SK-N-SH (cell line): ENCODE measurements around the gene ZP2. TPM values are rescaled to one million over a fixed set of nuclear protein-coding genes. Genes with fewer than 3 reads are reported as not detected.

Experiments used
- CTCF ChIA-PET: fragments of 300-600, 350-600 bp; formaldehyde crosslinking; extraction: SDS; loops from one replicate; lab custom pipeline; 2021; lab: Yijun Ruan, JAX
- POLR2A ChIA-PET: fragments of 350-600 bp; sonication (Branson Sonifier 250); formaldehyde crosslinking; extraction: SDS; loops from one replicate; lab custom pipeline; 2020; ENCODE audit warnings: antibody characterized with exemption, inconsistent platforms; lab: Yijun Ruan, JAX
- DNase-seq: peaks from one replicate; pipeline ENCODE4 v3.0.0; 2012
- H2AFZ ChIP-seq: fragments of 200-600 bp; sonication (generic); 2 replicates; pipeline ENCODE4 v1.8.1; 2016; ENCODE audit warnings: antibody characterized with exemption, mild to moderate bottlenecking, low read depth
- H3F3A ChIP-seq: fragments of 200-600 bp; sonication (generic); replicated peaks from 2 replicates; pipeline ENCODE3; 2016; ENCODE audit warnings: antibody characterized with exemption, mild to moderate bottlenecking; ENCODE audit not compliant: insufficient read depth
- H3K27ac ChIP-seq, 2 experiments: fragments of 200-500 bp in 1 of 2; fragments of 200-600 bp in 1 of 2; sonication (Bioruptor generic) in 1 of 2; sonication (generic), shearing (Covaris generic) in 1 of 2; 2 replicates each; pipeline versions ENCODE4 v1.5.1 to v1.6.1; 2014 to 2016; ENCODE audit warnings: low read depth in 2 of 2, inconsistent platforms in 1 of 2, low read length in 1 of 2, mild to moderate bottlenecking in 1 of 2, mixed read lengths in 1 of 2
- H3K27me3 ChIP-seq: fragments of 200-600 bp; sonication (generic), shearing (Covaris generic); 2 replicates; pipeline ENCODE4 v1.6.1; 2016; ENCODE audit warnings: mixed run types; ENCODE audit not compliant: insufficient read depth
- H3K36me3 ChIP-seq, 2 experiments: fragments of 200-500 bp in 1 of 2; fragments of 200-600 bp in 1 of 2; sonication (Bioruptor generic) in 1 of 2; sonication (generic) in 1 of 2; replicated peaks in 1 of 2; 2 replicates each; pipeline versions ENCODE3 to v1.5.1; 2014 to 2016; ENCODE audit warnings: low read length in 1 of 2, mild to moderate bottlenecking in 1 of 2; ENCODE audit not compliant: insufficient read depth in 2 of 2, control insufficient read depth in 1 of 2
- H3K4me1 ChIP-seq, 2 experiments: fragments of 200-500 bp in 1 of 2; fragments of 200-600 bp in 1 of 2; sonication (Bioruptor generic) in 1 of 2; sonication (generic), shearing (Covaris generic) in 1 of 2; 2 replicates each; pipeline versions ENCODE4 v1.5.1 to v1.6.1; 2014 to 2016; ENCODE audit warnings: low read depth in 1 of 2, low read length in 1 of 2, mixed run types in 1 of 2; ENCODE audit not compliant: insufficient read depth in 2 of 2, control insufficient read depth in 1 of 2
- H3K4me2 ChIP-seq: fragments of 200-600 bp; sonication (generic), shearing (Covaris generic); 2 replicates; pipeline ENCODE4 v1.6.1; 2017; ENCODE audit warnings: mixed run types
- H3K4me3 ChIP-seq, 2 experiments: fragments of 200-500 bp in 1 of 2; fragments of 200-600 bp in 1 of 2; sonication (Bioruptor generic) in 1 of 2; sonication (generic), shearing (Covaris generic) in 1 of 2; 2 replicates each; pipeline versions ENCODE4 v1.5.1 to v1.8.1; 2014 to 2016; ENCODE audit warnings: low read depth in 2 of 2, inconsistent platforms in 1 of 2, low read length in 1 of 2, mild to moderate bottlenecking in 1 of 2, mixed read lengths in 1 of 2, moderate library complexity in 1 of 2
- H3K79me2 ChIP-seq: fragments of 200-600 bp; sonication (generic); 2 replicates; pipeline ENCODE4 v1.8.1; 2017; ENCODE audit warnings: mild to moderate bottlenecking; ENCODE audit not compliant: insufficient read depth
- H3K9ac ChIP-seq: fragments of 200-600 bp; sonication (generic); 2 replicates; pipeline ENCODE4 v1.6.1; 2017; ENCODE audit warnings: mixed run types
- H3K9me2 ChIP-seq: fragments of 200-600 bp; sonication (generic); 2 replicates; pipeline ENCODE4 v1.6.1; 2017; ENCODE audit warnings: mixed run types
- H3K9me3 ChIP-seq: fragments of 200-600 bp; sonication (generic); 2 replicates; pipeline ENCODE4 v1.6.1; 2017; ENCODE audit warnings: mixed run types, mild to moderate bottlenecking, moderate library complexity
- H4K20me1 ChIP-seq: fragments of 200-600 bp; sonication (generic); 2 replicates; pipeline ENCODE4 v1.6.1; 2017; ENCODE audit warnings: mild to moderate bottlenecking, mixed run types; ENCODE audit not compliant: insufficient read depth
- FOSL2 ChIP-seq: IDR thresholded peaks from 2 replicates; pipeline ENCODE4 v1.4.0; 2012; ENCODE audit warnings: low read depth, mild to moderate bottlenecking, moderate library complexity, borderline replicate concordance
- FOXM1 ChIP-seq: IDR thresholded peaks from 2 replicates; pipeline ENCODE4 v1.4.0; 2012; ENCODE audit warnings: low read depth, mild to moderate bottlenecking
- GATA2 ChIP-seq: sonication (generic); formaldehyde crosslinking; IDR thresholded peaks from 2 replicates; pipeline ENCODE4 v1.5.0; 2020; ENCODE audit warnings: mild to moderate bottlenecking, missing genetic modification reagents
- MXI1 ChIP-seq: IDR thresholded peaks from 2 replicates; pipeline ENCODE4 v1.6.1; 2012; ENCODE audit warnings: mild to moderate bottlenecking, low read depth, low read length, improper control_type of control experiment
- NRF1 ChIP-seq: IDR thresholded peaks from 2 replicates; pipeline ENCODE4 v1.6.1; 2012; ENCODE audit warnings: low read depth, mild to moderate bottlenecking, low read length
- PBX3 ChIP-seq: IDR thresholded peaks from 2 replicates; pipeline ENCODE4; 2012
- POLR2AphosphoS5 ChIP-seq: IDR thresholded peaks from 2 replicates; pipeline ENCODE4 v1.6.1; 2012; ENCODE audit warnings: low read depth, low read length
- RFX5 ChIP-seq: IDR thresholded peaks from 2 replicates; pipeline ENCODE4 v1.6.1; 2012; ENCODE audit warnings: mild to moderate bottlenecking, improper control_type of control experiment, low read length
- SIN3A ChIP-seq: IDR thresholded peaks from 2 replicates; pipeline ENCODE4 v1.6.1; 2012; ENCODE audit warnings: low read depth, mild to moderate bottlenecking, low read length, moderate library complexity, borderline replicate concordance
- TCF12 ChIP-seq: IDR thresholded peaks from 2 replicates; pipeline ENCODE4 v1.4.0; 2012
- YY1 ChIP-seq: IDR thresholded peaks from 2 replicates; pipeline ENCODE4 v1.4.0; 2012; ENCODE audit warnings: low read depth, mild to moderate bottlenecking
- WGBS: methylation state at CpG from one replicate; pipeline ENCODE4 v1.1.6; 2017; ENCODE audit warnings: low lambda C conversion rate; 5-methylcytosine and 5-hydroxymethylcytosine counted together
- polyA plus RNA-seq, 3 experiments: library from polyadenylated mRNA; depleted of rRNA; stranded (reverse); fragments of >200 nt; gene quantifications; 2 replicates each; pipeline ENCODE4 v1.2.3, GENCODE V29; 2012
- TF ChIP-seq, protein P1 (sequence below): fragments of 200-600 bp; sonication (generic); IDR thresholded peaks from 2 replicates; pipeline ENCODE4 v1.6.1; 2017; ENCODE audit warnings: antibody characterized with exemption, mild to moderate bottlenecking, moderate library complexity
- TF ChIP-seq, protein P2 (sequence below): IDR thresholded peaks from 2 replicates; pipeline ENCODE4 v1.4.0; 2012; ENCODE audit warnings: low read depth, borderline replicate concordance

The ZP2 gene
- polyA plus RNA-seq, 1 of the 3 experiments (the other 2 are of a cell fraction), result not detected

DNA sequence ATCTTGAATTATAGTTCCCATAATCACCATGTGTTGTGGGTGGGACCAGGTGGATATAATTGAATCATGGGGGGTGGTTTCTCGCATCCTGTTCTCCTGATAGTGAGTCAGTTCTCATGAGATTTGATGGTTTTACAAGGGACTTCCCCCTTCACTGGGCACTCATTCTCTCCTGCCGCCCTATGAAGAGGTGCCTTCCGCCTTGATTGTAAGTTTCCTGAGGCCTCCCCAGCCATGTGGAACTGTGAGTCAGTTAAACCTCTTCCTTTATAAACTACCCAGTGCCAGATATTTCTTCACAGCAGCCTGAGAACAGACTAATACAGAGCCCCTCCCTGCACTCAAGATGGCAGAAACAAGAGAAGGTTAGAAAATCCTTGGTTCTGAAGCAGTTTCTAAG is 26.5 kb downstream of the ZP2 start:
- H2AFZ ChIP-seq, result no peak overlapping the region
- no peaks in the 10 kb centered on the region for H3K9me3 ChIP-seq
- H3K4me2 ChIP-seq, result no peak overlapping the region
- ChIA-PET CTCF (interaction anchor here (10.5 kb wide), 1 partner anchor 115 kb away, joined by 169 read pairs; no protein-coding TSS in a partner anchor), POLR2A (no interaction called here)
- H3K9me2 ChIP-seq, result no peaks in the 10 kb centered on the region
- no peaks in the 10 kb centered on the region for H3K79me2 ChIP-seq
- no peaks in the 10 kb centered on the region; a peak in 1 of 4 replicates for H3K4me1 ChIP-seq
- no peaks in the 10 kb centered on the region for H4K20me1 ChIP-seq
- no peak overlapping the region for H3K4me3 ChIP-seq
- H3K27ac ChIP-seq, result no peak overlapping the region
- no peak for TF ChIP-seq RFX5
- TF ChIP-seq, protein P1, sequence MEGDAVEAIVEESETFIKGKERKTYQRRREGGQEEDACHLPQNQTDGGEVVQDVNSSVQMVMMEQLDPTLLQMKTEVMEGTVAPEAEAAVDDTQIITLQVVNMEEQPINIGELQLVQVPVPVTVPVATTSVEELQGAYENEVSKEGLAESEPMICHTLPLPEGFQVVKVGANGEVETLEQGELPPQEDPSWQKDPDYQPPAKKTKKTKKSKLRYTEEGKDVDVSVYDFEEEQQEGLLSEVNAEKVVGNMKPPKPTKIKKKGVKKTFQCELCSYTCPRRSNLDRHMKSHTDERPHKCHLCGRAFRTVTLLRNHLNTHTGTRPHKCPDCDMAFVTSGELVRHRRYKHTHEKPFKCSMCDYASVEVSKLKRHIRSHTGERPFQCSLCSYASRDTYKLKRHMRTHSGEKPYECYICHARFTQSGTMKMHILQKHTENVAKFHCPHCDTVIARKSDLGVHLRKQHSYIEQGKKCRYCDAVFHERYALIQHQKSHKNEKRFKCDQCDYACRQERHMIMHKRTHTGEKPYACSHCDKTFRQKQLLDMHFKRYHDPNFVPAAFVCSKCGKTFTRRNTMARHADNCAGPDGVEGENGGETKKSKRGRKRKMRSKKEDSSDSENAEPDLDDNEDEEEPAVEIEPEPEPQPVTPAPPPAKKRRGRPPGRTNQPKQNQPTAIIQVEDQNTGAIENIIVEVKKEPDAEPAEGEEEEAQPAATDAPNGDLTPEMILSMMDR, result no peak
- no peak for TF ChIP-seq TCF12
- no peak for TF ChIP-seq YY1
- no peak for TF ChIP-seq FOSL2
- H3K36me3 ChIP-seq, result peaks cover 5 to 20% of the 10 kb centered on the region in 2 experiments
- DNase-seq, result no peak
- H3F3A ChIP-seq, result no peaks in the 10 kb centered on the region
- H3K27me3 ChIP-seq, result no peaks in the 10 kb centered on the region
- H3K9ac ChIP-seq, result no peak overlapping the region
- WGBS, result 90% methylated on average over 3 of the region's 3 CpGs

GRCh38 chr16:21183995-21184394 is 27.4 kb downstream of the ZP2 start:
- Histone ChIP-seq H3K27me3 (no peaks in the 10 kb centered on the region), H3K4me1 (no peaks in the 10 kb centered on the region; a peak in 1 of 4 replicates), H3F3A (no peaks in the 10 kb centered on the region), H2AFZ (no peak overlapping the region), H4K20me1 (no peaks in the 10 kb centered on the region), H3K79me2 (no peaks in the 10 kb centered on the region), H3K27ac (no peak overlapping the region), H3K9ac (no peak overlapping the region), H3K4me3 (no peak overlapping the region), H3K9me3 (no peaks in the 10 kb centered on the region), H3K9me2 (no peaks in the 10 kb centered on the region), H3K36me3 (peaks cover 5 to 26% of the 10 kb centered on the region in 2 experiments), H3K4me2 (no peak overlapping the region)
- DNase-seq, result no peak
- WGBS, result 72% methylated on average over 3 of the region's 3 CpGs
- CTCF ChIA-PET, result no interaction called here
- no peak for TF ChIP-seq FOSL2
- TF ChIP-seq, protein P2, sequence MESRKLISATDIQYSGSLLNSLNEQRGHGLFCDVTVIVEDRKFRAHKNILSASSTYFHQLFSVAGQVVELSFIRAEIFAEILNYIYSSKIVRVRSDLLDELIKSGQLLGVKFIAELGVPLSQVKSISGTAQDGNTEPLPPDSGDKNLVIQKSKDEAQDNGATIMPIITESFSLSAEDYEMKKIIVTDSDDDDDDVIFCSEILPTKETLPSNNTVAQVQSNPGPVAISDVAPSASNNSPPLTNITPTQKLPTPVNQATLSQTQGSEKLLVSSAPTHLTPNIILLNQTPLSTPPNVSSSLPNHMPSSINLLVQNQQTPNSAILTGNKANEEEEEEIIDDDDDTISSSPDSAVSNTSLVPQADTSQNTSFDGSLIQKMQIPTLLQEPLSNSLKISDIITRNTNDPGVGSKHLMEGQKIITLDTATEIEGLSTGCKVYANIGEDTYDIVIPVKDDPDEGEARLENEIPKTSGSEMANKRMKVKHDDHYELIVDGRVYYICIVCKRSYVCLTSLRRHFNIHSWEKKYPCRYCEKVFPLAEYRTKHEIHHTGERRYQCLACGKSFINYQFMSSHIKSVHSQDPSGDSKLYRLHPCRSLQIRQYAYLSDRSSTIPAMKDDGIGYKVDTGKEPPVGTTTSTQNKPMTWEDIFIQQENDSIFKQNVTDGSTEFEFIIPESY, result no peak
- no peak for TF ChIP-seq SIN3A
- no peak for TF ChIP-seq FOXM1
- TF ChIP-seq POLR2AphosphoS5, result no peak
- no peak for TF ChIP-seq TCF12
- TF ChIP-seq MXI1, result no peak
- TF ChIP-seq GATA2 (CRISPR knock-in tag), result no peak
- no peak for TF ChIP-seq NRF1
- TF ChIP-seq PBX3, result no peak
- POLR2A ChIA-PET, result no interaction called here
